Smooth muscle cell (in vitro differentiated cells): Measurements from ENCODE around the gene THSD7B. TPM values are rescaled to one million over a fixed set of nuclear protein-coding genes. Genes with fewer than 3 reads are reported as not detected.

ENCODE experiments used
- DNase-seq: peaks from one replicate; lab custom pipeline; 2025; ENCODE audit not compliant: unreplicated experiment; lab: John Stamatoyannopoulos, UW
- H2AFZ ChIP-seq: fragments of 200-600 bp; sonication (generic); 2 replicates; pipeline ENCODE4 v1.6.0; 2016; ENCODE audit warnings: antibody characterized with exemption, low read depth, mild to moderate bottlenecking
- H3F3A ChIP-seq: fragments of 200-600 bp; sonication (generic); 2 replicates; pipeline ENCODE4 v1.6.0; 2017; ENCODE audit warnings: antibody characterized with exemption, low read depth
- H3K27ac ChIP-seq: fragments of 200-600 bp; sonication (generic); 2 replicates; pipeline ENCODE4 v1.5.1; 2016; ENCODE audit warnings: low read depth, mild to moderate bottlenecking
- H3K27me3 ChIP-seq: fragments of 200-600 bp; sonication (generic); 2 replicates; pipeline ENCODE4 v1.6.1; 2016; ENCODE audit warnings: low read depth, mild to moderate bottlenecking
- H3K36me3 ChIP-seq: fragments of 200-600 bp; sonication (generic); 2 replicates; pipeline ENCODE4 v1.5.1; 2016; ENCODE audit warnings: low read depth
- H3K4me1 ChIP-seq: fragments of 200-600 bp; sonication (generic); 2 replicates; pipeline ENCODE4 v1.5.1; 2016; ENCODE audit warnings: low read depth
- H3K4me2 ChIP-seq: fragments of 200-600 bp; sonication (generic); 2 replicates; pipeline ENCODE4 v1.6.0; 2016; ENCODE audit warnings: mild to moderate bottlenecking
- H3K4me3 ChIP-seq: fragments of 200-600 bp; sonication (generic); 2 replicates; pipeline ENCODE4 v1.5.1; 2016; ENCODE audit warnings: mild to moderate bottlenecking
- H3K79me2 ChIP-seq: fragments of 200-600 bp; sonication (generic); 2 replicates; pipeline ENCODE4 v1.6.0; 2016; ENCODE audit warnings: low read depth, mild to moderate bottlenecking
- H3K9ac ChIP-seq: fragments of 200-600 bp; sonication (generic); 2 replicates; pipeline ENCODE4 v1.6.0; 2016; ENCODE audit warnings: low read depth
- H3K9me3 ChIP-seq: fragments of 200-600 bp; sonication (generic); replicated peaks from 2 replicates; pipeline ENCODE4 v1.5.1; 2016; ENCODE audit warnings: low read depth
- H4K20me1 ChIP-seq: fragments of 200-600 bp; sonication (generic); 2 replicates; pipeline ENCODE4 v1.6.0; 2016; ENCODE audit warnings: low read depth
- CTCF ChIP-seq: fragments of 200-600 bp; sonication (generic); IDR thresholded peaks from 2 replicates; pipeline ENCODE4 v1.5.1; 2017; ENCODE audit warnings: borderline replicate concordance, mild to moderate bottlenecking, antibody characterized with exemption; ENCODE audit not compliant: insufficient read depth, poor library complexity, severe bottlenecking
- WGBS: methylation state at CpG from one replicate; pipeline ENCODE4 v1.1.7; 2016; ENCODE audit warnings: low lambda C conversion rate; 5-methylcytosine and 5-hydroxymethylcytosine counted together
- polyA plus RNA-seq: library from polyadenylated mRNA; unstranded; fragments of >200 nt; fragmentation: Nextera tagmentation; extraction: Ambion mirVana; gene quantifications from 2 replicates; pipeline ENCODE4 v1.2.1, GENCODE V29; 2016
- total RNA-seq: library from RNA; depleted of rRNA; stranded (reverse); fragments of >200 nt; gene quantifications from 2 replicates; pipeline ENCODE4 v1.2.3, GENCODE V29; 2014

The THSD7B gene
- total and polyA plus RNA-seq, 2 experiments from 2014 or later = not detected

DNA sequence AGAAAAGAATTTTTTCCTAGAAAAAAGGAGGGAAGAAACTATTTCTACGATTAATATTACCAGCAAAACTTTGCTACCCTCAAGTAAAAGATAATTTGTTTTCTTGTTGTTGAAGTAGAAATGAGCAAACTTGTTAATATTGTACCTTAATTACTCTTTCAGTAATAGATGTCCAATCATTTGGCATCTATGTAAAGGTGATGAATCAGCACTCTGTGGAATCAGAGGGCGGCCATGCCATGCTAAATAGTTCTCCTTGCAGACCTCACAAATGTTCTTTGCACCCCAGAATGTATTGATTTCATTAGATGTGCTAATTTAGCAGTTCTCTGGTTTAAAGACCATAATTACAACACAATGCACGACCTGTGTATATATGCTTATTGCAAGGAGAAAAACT, 29.1 kb upstream of the THSD7B start:
- no peak overlapping the region for H3K4me2 ChIP-seq
- H3K27ac ChIP-seq = no peak overlapping the region
- 73% methylated on average over 3 of the region's 3 CpGs for WGBS
- no peak overlapping the region for H2AFZ ChIP-seq
- peaks cover 14% of the 10 kb centered on the region for H3K27me3 ChIP-seq
- H3K4me1 ChIP-seq = no peaks in the 10 kb centered on the region
- no peaks in the 10 kb centered on the region for H3F3A ChIP-seq
- H3K9me3 ChIP-seq = no peaks in the 10 kb centered on the region
- H4K20me1 ChIP-seq = no peaks in the 10 kb centered on the region
- H3K9ac ChIP-seq = no peak overlapping the region
- no peaks in the 10 kb centered on the region for H3K79me2 ChIP-seq
- no peak for TF ChIP-seq CTCF
- no peak for DNase-seq
- no peaks in the 10 kb centered on the region for H3K36me3 ChIP-seq
- H3K4me3 ChIP-seq = no peak overlapping the region

- H3K4me1 ChIP-seq = no peaks in the 10 kb centered on the region
- no peak for DNase-seq
- no peaks in the 10 kb centered on the region for H3K36me3 ChIP-seq
- no peak overlapping the region for H3K9ac ChIP-seq
- 57% methylated on average over 2 of the region's 2 CpGs for WGBS
- no peak overlapping the region for H3K4me2 ChIP-seq
- no peaks in the 10 kb centered on the region for H3K79me2 ChIP-seq
- H3K27ac ChIP-seq = no peak overlapping the region
- no peaks in the 10 kb centered on the region for H4K20me1 ChIP-seq
- no peaks in the 10 kb centered on the region for H3F3A ChIP-seq
- H3K27me3 ChIP-seq = peaks cover 20% of the 10 kb centered on the region
- H2AFZ ChIP-seq = no peak overlapping the region
- H3K9me3 ChIP-seq = no peaks in the 10 kb centered on the region
- H3K4me3 ChIP-seq = no peak overlapping the region
- TF ChIP-seq CTCF = no peak
Observed at GRCh38 chr2:136738044-136738443, 27.3 kb upstream of the THSD7B start.

DNA sequence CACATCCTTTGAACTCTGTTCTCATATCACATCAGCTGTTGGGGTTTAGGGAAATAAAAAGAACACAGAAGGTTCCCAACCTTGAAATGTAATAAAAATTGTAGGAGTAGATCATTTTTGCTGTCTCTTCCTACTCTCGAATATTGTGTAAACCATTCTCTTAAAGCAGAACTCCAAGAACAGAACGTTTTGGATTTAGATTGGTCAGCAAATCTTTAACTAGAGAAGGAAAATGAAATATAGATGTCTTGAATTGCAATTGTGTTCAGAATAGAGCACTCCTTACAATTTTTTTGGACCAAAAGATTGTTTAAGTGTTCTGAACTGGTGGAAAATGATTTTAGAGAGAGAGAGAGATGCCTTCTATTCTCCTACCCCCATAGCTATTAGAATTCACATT, 23.9 kb upstream of the THSD7B start:
- no peak overlapping the region for H3K9ac ChIP-seq
- H3K4me1 ChIP-seq = no peaks in the 10 kb centered on the region
- 45% methylated on average over 2 of the region's 2 CpGs for WGBS
- H3F3A ChIP-seq = no peaks in the 10 kb centered on the region
- H3K4me2 ChIP-seq = no peak overlapping the region
- H3K9me3 ChIP-seq = no peaks in the 10 kb centered on the region
- H4K20me1 ChIP-seq = no peaks in the 10 kb centered on the region
- no peak overlapping the region for H2AFZ ChIP-seq
- TF ChIP-seq CTCF = no peak
- H3K4me3 ChIP-seq = no peak overlapping the region
- DNase-seq = no peak
- H3K36me3 ChIP-seq = no peaks in the 10 kb centered on the region
- H3K27me3 ChIP-seq = peaks cover 28% of the 10 kb centered on the region
- no peak overlapping the region for H3K27ac ChIP-seq
- H3K79me2 ChIP-seq = no peaks in the 10 kb centered on the region

DNA sequence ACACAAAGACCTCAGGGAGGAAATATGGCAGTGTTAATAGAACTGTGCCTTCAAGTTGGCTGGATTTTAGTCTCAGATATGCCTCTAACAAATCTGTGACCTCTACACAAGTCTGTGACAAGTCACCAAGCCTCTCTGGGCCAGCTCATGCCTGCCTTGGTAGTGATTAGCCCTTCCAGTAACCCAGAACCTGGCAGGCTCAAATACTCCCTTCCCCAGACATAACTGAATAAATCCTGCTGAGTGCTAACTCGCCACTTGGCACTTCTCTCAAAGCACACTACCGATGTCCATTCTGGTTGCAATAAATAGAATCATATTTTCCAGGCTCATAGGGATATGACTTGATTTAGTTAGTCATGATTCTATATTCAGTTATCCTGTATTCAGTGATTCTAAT, 15.3 kb upstream of the THSD7B start:
- TF ChIP-seq CTCF = no peak
- Histone ChIP-seq H4K20me1 (no peaks in the 10 kb centered on the region), H3K27me3 (peaks cover under 1% of the 10 kb centered on the region), H3K4me1 (no peaks in the 10 kb centered on the region), H3K9ac (no peak overlapping the region), H3K27ac (no peak overlapping the region), H3K79me2 (no peaks in the 10 kb centered on the region), H3K4me3 (no peak overlapping the region), H3K4me2 (no peak overlapping the region), H3K9me3 (no peaks in the 10 kb centered on the region), H3K36me3 (no peaks in the 10 kb centered on the region), H3F3A (no peaks in the 10 kb centered on the region), H2AFZ (no peak overlapping the region)
- no peak for DNase-seq
- WGBS = 89% methylated on average over 2 of the region's 2 CpGs
